NCI-H82 (cell line): ENCODE data around the gene METTL1.

Experiments used
- DNase-seq: peaks from one replicate; lab custom pipeline; 2025; lab: John Stamatoyannopoulos, UW

Gene METTL1

GRCh38 chr12:57767305-57767698 is 4.6 kb downstream of the METTL1 start:
- peak; percentile 93 for DNase-seq

DNA sequence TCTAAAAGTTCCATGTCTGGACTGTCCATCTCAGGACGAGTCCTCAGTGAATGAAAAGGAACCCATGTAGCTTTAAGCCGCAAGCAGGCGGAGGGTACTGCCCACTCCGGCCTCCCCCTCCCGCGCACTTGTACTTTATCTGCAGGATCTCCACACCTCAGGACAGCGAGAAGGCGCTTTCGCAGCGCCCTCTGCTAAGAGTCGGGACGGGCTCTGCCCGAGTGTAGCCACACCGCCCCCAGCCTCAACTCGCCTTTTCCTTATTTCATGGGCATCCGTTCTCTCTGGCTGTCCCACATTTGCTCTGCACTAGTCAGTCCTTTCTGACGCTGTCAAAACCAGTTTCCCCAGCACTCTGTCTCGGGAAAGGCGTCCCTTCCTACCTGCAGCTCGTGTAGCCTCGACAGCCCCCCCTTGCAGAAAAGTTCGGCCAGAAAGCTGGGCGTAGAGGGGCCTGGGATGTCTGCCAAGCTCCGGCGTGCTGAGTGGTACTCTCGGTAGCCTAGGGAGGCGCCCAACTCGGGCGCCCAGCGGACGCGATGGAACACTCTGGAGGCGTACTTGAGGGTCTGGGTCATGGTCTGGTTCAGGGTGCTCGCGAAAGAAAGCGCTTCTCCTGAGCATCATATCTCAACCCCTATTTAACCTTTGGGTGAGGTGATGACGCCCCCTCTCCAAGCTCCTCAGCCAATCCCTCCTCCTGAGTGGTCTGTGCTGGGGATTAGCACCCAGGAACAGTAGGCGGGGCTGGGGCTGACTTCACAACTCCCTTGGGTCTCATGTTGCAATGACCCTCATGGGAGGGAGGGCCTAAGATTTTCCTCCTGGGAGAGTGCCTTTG is 5.2 kb downstream of the METTL1 start, which contains the start of gene CYP27B1:
CYP27B1 (minus strand) TSS at position 615 of the 841 bp plus-strand sequence; CDS start at position 578, 37 bp downstream.
- peak; percentile 99 for DNase-seq

DNA sequence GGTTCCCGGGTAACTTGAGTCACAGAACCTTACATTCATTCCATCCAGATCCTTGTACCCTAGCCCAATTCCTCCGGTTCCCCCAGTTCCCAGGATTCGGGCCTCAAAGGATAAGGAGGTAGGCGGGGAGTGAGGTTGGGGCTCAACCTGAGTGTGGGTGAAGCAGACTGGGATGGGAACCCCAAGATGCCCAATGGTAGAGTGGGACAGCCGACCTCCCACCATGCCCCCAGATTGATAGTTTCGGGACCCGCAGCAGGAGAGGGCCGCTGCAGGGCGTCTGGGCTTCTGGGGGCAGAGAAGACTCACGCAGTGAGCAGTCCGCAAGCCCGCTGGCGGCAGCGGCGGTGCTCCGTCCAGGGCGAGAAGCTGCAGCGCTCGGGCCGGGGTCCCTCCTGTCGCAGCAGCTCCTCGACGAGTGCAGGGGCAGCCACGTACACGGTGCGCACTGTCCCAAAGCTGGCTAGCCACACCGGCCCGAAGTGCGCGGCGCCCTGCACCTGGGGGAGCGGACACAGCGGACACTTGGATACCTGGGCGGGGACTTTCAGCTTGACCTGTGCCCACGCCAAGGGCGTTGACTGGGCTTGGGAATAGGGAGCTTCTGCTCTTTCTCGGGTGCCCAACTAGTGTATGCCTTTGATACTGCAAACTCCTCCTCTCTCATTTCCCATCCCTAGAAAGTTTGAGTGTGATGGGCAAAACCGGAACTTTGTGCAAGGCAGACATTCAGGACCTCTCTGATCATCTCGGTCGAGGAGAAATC is 6.0 kb downstream of the METTL1 start:
- DNase-seq = no peak

GRCh38 chr12:57765003-57765697 is 6.8 kb downstream of the METTL1 start:
- DNase-seq = peak; percentile 58

- DNase-seq = no peak
These were observed 7.3 kb downstream of the METTL1 start for GRCh38 chr12:57764662-57765002.

DNA sequence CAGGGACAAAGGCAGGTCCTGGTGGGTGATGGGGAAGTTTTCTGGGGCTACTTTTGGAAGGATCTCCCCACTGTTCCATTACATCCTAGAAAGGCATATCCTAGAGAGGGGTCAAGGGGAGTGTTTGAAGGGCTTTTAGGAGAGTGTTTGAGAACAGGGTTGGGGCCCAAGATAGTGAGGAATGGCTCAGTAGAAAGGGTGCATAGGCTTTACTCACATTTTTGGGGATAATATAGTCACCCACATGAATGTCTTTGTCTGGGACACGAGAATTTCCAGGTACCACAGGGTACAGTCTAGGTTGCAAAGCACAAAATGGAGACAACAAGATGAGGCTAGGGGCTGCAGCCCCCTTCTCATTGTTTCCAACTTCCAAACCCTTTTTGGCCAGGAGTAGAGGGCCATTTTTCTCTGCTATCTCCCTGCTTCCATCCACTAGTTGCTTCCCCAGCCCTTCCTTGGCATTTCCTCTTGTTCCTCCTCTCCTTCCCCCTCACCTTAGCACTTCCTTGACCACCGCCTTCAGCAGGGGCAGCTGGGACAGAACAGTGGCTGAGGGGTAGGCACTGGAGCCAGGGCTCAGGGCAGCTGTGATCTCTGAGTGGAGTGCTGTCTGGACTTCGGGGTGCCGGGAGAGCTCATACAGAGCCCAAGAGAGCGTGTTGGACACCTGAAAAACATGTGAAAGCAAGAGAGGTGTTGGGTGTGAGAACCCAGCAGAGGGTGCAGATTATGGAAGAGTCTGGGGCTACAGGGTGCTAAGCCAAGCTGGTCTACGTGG is 7.8 kb downstream of the METTL1 start:
- no peak for DNase-seq

DNA sequence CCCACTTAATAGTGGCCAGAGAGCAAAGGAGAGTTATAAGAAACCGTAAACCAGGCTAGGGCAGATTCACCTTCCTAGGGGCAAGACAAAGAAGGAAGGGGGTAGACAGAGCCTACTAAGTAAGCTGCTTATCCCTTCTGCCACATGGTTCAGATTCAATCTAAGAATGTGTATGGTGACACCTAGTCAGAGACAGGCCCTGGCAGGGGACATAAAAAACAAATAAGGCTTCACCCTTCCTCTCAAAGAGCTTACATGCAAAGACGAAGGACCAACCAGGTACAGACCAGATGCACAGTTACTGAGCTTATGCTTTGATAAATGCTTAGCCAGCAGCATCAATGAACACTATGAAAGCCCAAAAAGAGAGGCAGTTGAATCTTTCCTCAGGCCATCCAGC is 9.4 kb downstream of the METTL1 start:
- peak; percentile 94 for DNase-seq

GRCh38 chr12:57761391-57761998 is 10.4 kb downstream of the METTL1 start:
- peak; percentile 68 for DNase-seq

GRCh38 chr12:57760347-57760982 is 11.4 kb downstream of the METTL1 start:
- DNase-seq = no peak

DNA sequence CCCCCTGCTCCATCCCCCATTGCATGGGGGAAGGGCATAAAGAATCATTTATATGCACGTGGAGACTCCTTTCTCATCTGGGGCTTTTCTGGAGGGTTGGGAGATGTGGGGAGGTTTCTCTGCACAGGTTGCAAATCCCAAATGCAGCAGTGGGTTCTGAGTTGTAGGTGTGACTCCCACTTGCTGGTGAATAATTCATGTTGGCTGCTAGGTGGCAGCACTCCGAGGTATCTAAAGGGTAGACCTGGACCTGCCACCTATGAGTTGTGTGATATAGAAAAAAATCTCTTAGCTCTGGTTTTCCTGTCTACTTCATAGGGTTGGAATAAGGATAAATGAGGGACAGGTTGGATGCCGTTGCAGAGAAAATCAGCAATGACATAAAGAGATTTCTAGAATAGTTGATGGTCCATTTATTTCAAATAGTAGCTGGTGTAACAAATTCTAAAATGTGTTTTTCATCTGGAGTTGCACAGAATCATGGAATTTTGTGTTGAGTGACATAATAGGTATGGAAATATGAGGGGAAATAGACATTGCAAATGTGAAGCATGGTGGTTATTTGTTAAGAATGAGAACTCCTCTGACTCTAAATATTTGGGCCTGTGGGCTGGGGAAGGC is 12.4 kb downstream of the METTL1 start:
- peak; percentile 70 for DNase-seq

- no peak for DNase-seq
These were observed 13.1 kb downstream of the METTL1 start for GRCh38 chr12:57758552-57759359.

- DNase-seq = no peak
These were observed 14.1 kb downstream of the METTL1 start for GRCh38 chr12:57757771-57758170.

- peak; percentile 92 for DNase-seq
These were observed 15.2 kb downstream of the METTL1 start for GRCh38 chr12:57756406-57757341.

- DNase-seq = peak; percentile 61
These were observed 16.2 kb downstream of the METTL1 start for GRCh38 chr12:57755454-57756372.

DNA sequence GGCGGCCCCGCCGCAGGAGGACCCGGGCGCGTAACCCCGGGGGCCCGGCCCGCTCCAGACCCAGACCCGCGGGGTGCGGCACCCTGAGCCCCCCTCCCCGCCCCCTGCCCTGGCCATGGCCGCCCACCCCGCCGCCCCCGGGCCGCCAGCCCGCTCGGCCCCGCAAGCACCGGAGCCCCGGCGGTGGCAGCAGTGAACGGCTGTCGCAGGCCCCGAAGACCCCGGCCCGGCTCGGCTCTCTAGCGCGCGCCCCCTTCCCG is 16.8 kb downstream of the METTL1 start:
- no peak for DNase-seq

- DNase-seq = peak; percentile 93
These were observed 17.3 kb downstream of the METTL1 start, which contains the start of gene MARCHF9 for GRCh38 chr12:57754411-57755193. Gene MARCHF9 (plus strand): TSS chr12:57755103. CDS start chr12:57755529, 426 bp downstream.
